ENCODE results near the gene CLEC11A. TPM values are rescaled to one million over a fixed set of nuclear protein-coding genes. Genes with fewer than 3 reads are reported as not detected.

CLEC11A gene
- 0.51 and 1.1 TPM in 2 replicates for total RNA-seq (2022)
- percentile 24 among the genes with signal in this experiment for Bru-seq, nascent RNA
- BruChase-seq, experiment 1, labeled RNA remaining after a 2-hour chase: percentile 6 among the genes with signal in this experiment
- percentile 40 among the genes with signal in this experiment for BruChase-seq, experiment 2, labeled RNA remaining after a 6-hour chase
- long read RNA-seq, partial matches to known transcripts: 0 of 2 reads
- long read RNA-seq, other reads (novel, unspliced or antisense): 2 of 2 reads

GRCh38 chr19:50723069-50723468, at the start of gene CLEC11A:
Gene CLEC11A (plus strand): TSS chr19:50723364. CDS start chr19:50723526, 162 bp downstream.
- no peaks in the 10 kb centered on the region for H3K36me3 ChIP-seq (ENCODE audit: control insufficient read depth, insufficient read depth, low read length)
- H3K4me1 Mint-ChIP-seq (ENCODE audit: low read depth, unreplicated experiment): peaks cover 10% of the 10 kb centered on the region
- peak within 1 kb of the TSS; percentile 76 for H3K4me3 Mint-ChIP-seq (ENCODE audit: unreplicated experiment)
- intact Hi-C loops (cut with micrococcal nuclease; ENCODE audit: unreplicated experiment): loop anchor here (5.0 kb wide), 1 partner anchor 59 kb away; no protein-coding TSS in a partner anchor
- ChIA-PET CTCF (interaction anchor here (0.5 to 0.7 kb wide), 2 partner anchors 48 to 518 kb away, joined by 3 read pairs; no protein-coding TSS in a partner anchor), POLR2A (no interaction called here)
- H3K27me3 Mint-ChIP-seq (ENCODE audit: insufficient read depth, unreplicated experiment): peaks cover 23% of the 10 kb centered on the region
- no peaks in the 10 kb centered on the region for H3K9me3 ChIP-seq
- peak within 1 kb of the TSS; percentile 44 for H3K4me3 ChIP-seq (ENCODE audit: low read depth, low read length)
- no peaks in the 10 kb centered on the region for H3K4me1 ChIP-seq
- no TSS peak for BruUV-seq (replicated peaks)
- DNase-seq: no peak
- H3K27me3 ChIP-seq (replicated peaks; ENCODE audit: control insufficient read depth, insufficient read depth, low read length): no peaks in the 10 kb centered on the region; the same call in 1 of the 2 replicates
- H3K9me3 Mint-ChIP-seq (ENCODE audit: unreplicated experiment): no peaks in the 10 kb centered on the region
- H3K36me3 Mint-ChIP-seq (ENCODE audit: insufficient read depth, unreplicated experiment): peaks cover 6% of the 10 kb centered on the region
- TF ChIP-seq CTCF (IDR thresholded peaks at IDR 0.05; ENCODE audit: insufficient read depth in 1 of 2, low read depth in 1 of 2, low read length in 1 of 2, severe bottlenecking in 1 of 2, unreplicated experiment in 1 of 2): no peak
- H3K27ac Mint-ChIP-seq (ENCODE audit: unreplicated experiment): peak within 1 kb of the TSS; percentile 61

- Histone ChIP-seq H3K4me1 (no peaks in the 10 kb centered on the region), H3K27me3 (replicated peaks; ENCODE audit: control insufficient read depth, insufficient read depth, low read length) (no peaks in the 10 kb centered on the region; the same call in 1 of the 2 replicates), H3K4me3 (ENCODE audit: low read depth, low read length) (no peak overlapping the region), H3K36me3 (ENCODE audit: control insufficient read depth, insufficient read depth, low read length) (no peaks in the 10 kb centered on the region), H3K9me3 (no peaks in the 10 kb centered on the region)
- Mint-ChIP-seq H3K9me3 (ENCODE audit: unreplicated experiment) (peaks cover 10% of the 10 kb centered on the region), H3K36me3 (ENCODE audit: insufficient read depth, unreplicated experiment) (peaks cover 6% of the 10 kb centered on the region), H3K4me1 (ENCODE audit: low read depth, unreplicated experiment) (no peaks in the 10 kb centered on the region), H3K27me3 (ENCODE audit: insufficient read depth, unreplicated experiment) (peaks cover 20% of the 10 kb centered on the region), H3K4me3 (ENCODE audit: unreplicated experiment) (no peak overlapping the region), H3K27ac (ENCODE audit: unreplicated experiment) (no peak overlapping the region)
- ChIA-PET CTCF (no interaction called here), POLR2A (no interaction called here)
- no TSS peak for BruUV-seq (replicated peaks)
- no peak for DNase-seq
- TF ChIP-seq CTCF (IDR thresholded peaks at IDR 0.05; ENCODE audit: insufficient read depth in 1 of 2, low read depth in 1 of 2, low read length in 1 of 2, severe bottlenecking in 1 of 2, unreplicated experiment in 1 of 2): no peak
- intact Hi-C loops (cut with micrococcal nuclease; ENCODE audit: unreplicated experiment): no loop called here
These were observed 46.5 kb upstream of the CLEC11A start for GRCh38 chr19:50676625-50677197.

GRCh38 chr19:50677636-50678035, 45.5 kb upstream of the CLEC11A start:
- Mint-ChIP-seq H3K4me1 (ENCODE audit: low read depth, unreplicated experiment) (no peaks in the 10 kb centered on the region), H3K27me3 (ENCODE audit: insufficient read depth, unreplicated experiment) (peaks cover 24% of the 10 kb centered on the region), H3K27ac (ENCODE audit: unreplicated experiment) (no peak overlapping the region), H3K4me3 (ENCODE audit: unreplicated experiment) (no peak overlapping the region), H3K36me3 (ENCODE audit: insufficient read depth, unreplicated experiment) (peaks cover 6% of the 10 kb centered on the region), H3K9me3 (ENCODE audit: unreplicated experiment) (peaks cover 10% of the 10 kb centered on the region)
- intact Hi-C loops (cut with micrococcal nuclease; ENCODE audit: unreplicated experiment): no loop called here
- ChIA-PET POLR2A (no interaction called here), CTCF (no interaction called here)
- no peaks in the 10 kb centered on the region for H3K36me3 ChIP-seq (ENCODE audit: control insufficient read depth, insufficient read depth, low read length)
- H3K4me3 ChIP-seq (ENCODE audit: low read depth, low read length): no peak overlapping the region
- no peak for TF ChIP-seq CTCF (IDR thresholded peaks at IDR 0.05; ENCODE audit: insufficient read depth in 1 of 2, low read depth in 1 of 2, low read length in 1 of 2, severe bottlenecking in 1 of 2, unreplicated experiment in 1 of 2)
- H3K4me1 ChIP-seq: no peaks in the 10 kb centered on the region
- no TSS peak for BruUV-seq (replicated peaks)
- no peaks in the 10 kb centered on the region; the same call in 1 of the 2 replicates for H3K27me3 ChIP-seq (replicated peaks; ENCODE audit: control insufficient read depth, insufficient read depth, low read length)
- no peak for DNase-seq
- no peaks in the 10 kb centered on the region for H3K9me3 ChIP-seq
